NT2/D1 (cell line): ENCODE data around the gene MYO7B.

ENCODE experiments used
- SUZ12 ChIP-seq: IDR thresholded peaks from 2 replicates; pipeline ENCODE4 v1.6.1; 2011; ENCODE audit not compliant: insufficient read length, insufficient read depth; ENCODE audit errors: extremely low read depth
- YY1 ChIP-seq: IDR thresholded peaks from 2 replicates; pipeline ENCODE4 v1.6.1; 2011; ENCODE audit not compliant: insufficient read length, insufficient read depth
- ZNF274 ChIP-seq: IDR thresholded peaks from 2 replicates; pipeline ENCODE4 v1.6.1; 2011; ENCODE audit warnings: mild to moderate bottlenecking, low read depth, low read length

GRCh38 chr2:127609818-127610217 is 74.3 kb downstream of the MYO7B start:
- TF ChIP-seq SUZ12 (no peak), ZNF274 (no peak), YY1 (no peak)
